SK-N-SH (cell line): ENCODE data around the gene TMEM168. TPM values are rescaled to one million over a fixed set of nuclear protein-coding genes. Genes with fewer than 3 reads are reported as not detected.

ENCODE experiments used
- CTCF ChIA-PET: fragments of 300-600, 350-600 bp; formaldehyde crosslinking; extraction: SDS; loops from one replicate; lab custom pipeline; 2021; lab: Yijun Ruan, JAX
- POLR2A ChIA-PET: fragments of 350-600 bp; sonication (Branson Sonifier 250); formaldehyde crosslinking; extraction: SDS; loops from one replicate; lab custom pipeline; 2020; ENCODE audit warnings: antibody characterized with exemption, inconsistent platforms; lab: Yijun Ruan, JAX
- DNase-seq: peaks from one replicate; pipeline ENCODE4 v3.0.0; 2012
- H2AFZ ChIP-seq: fragments of 200-600 bp; sonication (generic); 2 replicates; pipeline ENCODE4 v1.8.1; 2016; ENCODE audit warnings: antibody characterized with exemption, mild to moderate bottlenecking, low read depth
- H3F3A ChIP-seq: fragments of 200-600 bp; sonication (generic); replicated peaks from 2 replicates; pipeline ENCODE3; 2016; ENCODE audit warnings: antibody characterized with exemption, mild to moderate bottlenecking; ENCODE audit not compliant: insufficient read depth
- H3K27ac ChIP-seq, 2 experiments: fragments of 200-500 bp in 1 of 2; fragments of 200-600 bp in 1 of 2; sonication (Bioruptor generic) in 1 of 2; sonication (generic), shearing (Covaris generic) in 1 of 2; 2 replicates each; pipeline versions ENCODE4 v1.5.1 to v1.6.1; 2014 to 2016; ENCODE audit warnings: low read depth in 2 of 2, inconsistent platforms in 1 of 2, low read length in 1 of 2, mild to moderate bottlenecking in 1 of 2, mixed read lengths in 1 of 2
- H3K27me3 ChIP-seq: fragments of 200-600 bp; sonication (generic), shearing (Covaris generic); 2 replicates; pipeline ENCODE4 v1.6.1; 2016; ENCODE audit warnings: mixed run types; ENCODE audit not compliant: insufficient read depth
- H3K36me3 ChIP-seq, 2 experiments: fragments of 200-500 bp in 1 of 2; fragments of 200-600 bp in 1 of 2; sonication (Bioruptor generic) in 1 of 2; sonication (generic) in 1 of 2; replicated peaks in 1 of 2; 2 replicates each; pipeline versions ENCODE3 to v1.5.1; 2014 to 2016; ENCODE audit warnings: low read length in 1 of 2, mild to moderate bottlenecking in 1 of 2; ENCODE audit not compliant: insufficient read depth in 2 of 2, control insufficient read depth in 1 of 2
- H3K4me1 ChIP-seq, 2 experiments: fragments of 200-500 bp in 1 of 2; fragments of 200-600 bp in 1 of 2; sonication (Bioruptor generic) in 1 of 2; sonication (generic), shearing (Covaris generic) in 1 of 2; 2 replicates each; pipeline versions ENCODE4 v1.5.1 to v1.6.1; 2014 to 2016; ENCODE audit warnings: low read depth in 1 of 2, low read length in 1 of 2, mixed run types in 1 of 2; ENCODE audit not compliant: insufficient read depth in 2 of 2, control insufficient read depth in 1 of 2
- H3K4me2 ChIP-seq: fragments of 200-600 bp; sonication (generic), shearing (Covaris generic); 2 replicates; pipeline ENCODE4 v1.6.1; 2017; ENCODE audit warnings: mixed run types
- H3K4me3 ChIP-seq, 2 experiments: fragments of 200-500 bp in 1 of 2; fragments of 200-600 bp in 1 of 2; sonication (Bioruptor generic) in 1 of 2; sonication (generic), shearing (Covaris generic) in 1 of 2; 2 replicates each; pipeline versions ENCODE4 v1.5.1 to v1.8.1; 2014 to 2016; ENCODE audit warnings: low read depth in 2 of 2, inconsistent platforms in 1 of 2, low read length in 1 of 2, mild to moderate bottlenecking in 1 of 2, mixed read lengths in 1 of 2, moderate library complexity in 1 of 2
- H3K79me2 ChIP-seq: fragments of 200-600 bp; sonication (generic); 2 replicates; pipeline ENCODE4 v1.8.1; 2017; ENCODE audit warnings: mild to moderate bottlenecking; ENCODE audit not compliant: insufficient read depth
- H3K9ac ChIP-seq: fragments of 200-600 bp; sonication (generic); 2 replicates; pipeline ENCODE4 v1.6.1; 2017; ENCODE audit warnings: mixed run types
- H3K9me2 ChIP-seq: fragments of 200-600 bp; sonication (generic); 2 replicates; pipeline ENCODE4 v1.6.1; 2017; ENCODE audit warnings: mixed run types
- H3K9me3 ChIP-seq: fragments of 200-600 bp; sonication (generic); 2 replicates; pipeline ENCODE4 v1.6.1; 2017; ENCODE audit warnings: mixed run types, mild to moderate bottlenecking, moderate library complexity
- H4K20me1 ChIP-seq: fragments of 200-600 bp; sonication (generic); 2 replicates; pipeline ENCODE4 v1.6.1; 2017; ENCODE audit warnings: mild to moderate bottlenecking, mixed run types; ENCODE audit not compliant: insufficient read depth
- CHD2 ChIP-seq: fragments of 150-350 bp; IDR thresholded peaks from 2 replicates; pipeline ENCODE4 v1.6.1; 2018; ENCODE audit warnings: low read length; ENCODE audit not compliant: partially characterized antibody
- EP300 ChIP-seq, 2 experiments: IDR thresholded peaks; 2 replicates each; pipeline versions ENCODE4 v1.4.0 to v1.6.1; 2012; ENCODE audit warnings: borderline replicate concordance in 1 of 2, low read depth in 1 of 2, low read length in 1 of 2
- FOSL2 ChIP-seq: IDR thresholded peaks from 2 replicates; pipeline ENCODE4 v1.4.0; 2012; ENCODE audit warnings: low read depth, mild to moderate bottlenecking, moderate library complexity, borderline replicate concordance
- FOXM1 ChIP-seq: IDR thresholded peaks from 2 replicates; pipeline ENCODE4 v1.4.0; 2012; ENCODE audit warnings: low read depth, mild to moderate bottlenecking
- GABPA ChIP-seq: IDR thresholded peaks from 2 replicates; pipeline ENCODE4 v1.4.0; 2012; ENCODE audit warnings: low read depth, mild to moderate bottlenecking
- GATA2 ChIP-seq: sonication (generic); formaldehyde crosslinking; IDR thresholded peaks from 2 replicates; pipeline ENCODE4 v1.5.0; 2020; ENCODE audit warnings: mild to moderate bottlenecking, missing genetic modification reagents
- MEF2A ChIP-seq: IDR thresholded peaks from 2 replicates; pipeline ENCODE4 v1.4.0; 2012; ENCODE audit warnings: low read depth, borderline replicate concordance
- MXI1 ChIP-seq: IDR thresholded peaks from 2 replicates; pipeline ENCODE4 v1.6.1; 2012; ENCODE audit warnings: mild to moderate bottlenecking, low read depth, low read length, improper control_type of control experiment
- NFIC ChIP-seq: IDR thresholded peaks from 2 replicates; pipeline ENCODE4 v1.4.0; 2012; ENCODE audit warnings: borderline replicate concordance
- POLR2AphosphoS5 ChIP-seq: IDR thresholded peaks from 2 replicates; pipeline ENCODE4 v1.6.1; 2012; ENCODE audit warnings: low read depth, low read length
- RCOR1 ChIP-seq: fragments of 150-350 bp; IDR thresholded peaks from 2 replicates; pipeline ENCODE4 v1.6.1; 2017; ENCODE audit warnings: antibody characterized with exemption, low read length
- REST ChIP-seq: IDR thresholded peaks from 2 replicates; pipeline ENCODE4 v1.6.1; 2012; ENCODE audit warnings: mild to moderate bottlenecking, low read depth, low read length, moderate library complexity
- YY1 ChIP-seq: IDR thresholded peaks from 2 replicates; pipeline ENCODE4 v1.4.0; 2012; ENCODE audit warnings: low read depth, mild to moderate bottlenecking
- WGBS: methylation state at CpG from one replicate; pipeline ENCODE4 v1.1.6; 2017; ENCODE audit warnings: low lambda C conversion rate; 5-methylcytosine and 5-hydroxymethylcytosine counted together
- polyA plus RNA-seq, 3 experiments: library from polyadenylated mRNA; depleted of rRNA; stranded (reverse); fragments of >200 nt; gene quantifications; 2 replicates each; pipeline ENCODE4 v1.2.3, GENCODE V29; 2012
- TF ChIP-seq, protein P1 (sequence below): fragments of 150-350 bp; IDR thresholded peaks from 2 replicates; pipeline ENCODE4 v1.6.1; 2017; ENCODE audit warnings: antibody characterized with exemption, low read length, low read depth, borderline replicate concordance
- TF ChIP-seq, protein P2 (sequence below): fragments of 150-350 bp; IDR thresholded peaks from 2 replicates; pipeline ENCODE4 v1.6.1; 2016; ENCODE audit warnings: mild to moderate bottlenecking, low read depth, low read length
- TF ChIP-seq, protein P3 (sequence below): IDR thresholded peaks from 2 replicates; pipeline ENCODE4 v1.4.0; 2012; ENCODE audit warnings: low read depth

The TMEM168 gene
- polyA plus RNA-seq, 1 of the 3 experiments (the other 2 are of a cell fraction): 32.2 TPM

DNA sequence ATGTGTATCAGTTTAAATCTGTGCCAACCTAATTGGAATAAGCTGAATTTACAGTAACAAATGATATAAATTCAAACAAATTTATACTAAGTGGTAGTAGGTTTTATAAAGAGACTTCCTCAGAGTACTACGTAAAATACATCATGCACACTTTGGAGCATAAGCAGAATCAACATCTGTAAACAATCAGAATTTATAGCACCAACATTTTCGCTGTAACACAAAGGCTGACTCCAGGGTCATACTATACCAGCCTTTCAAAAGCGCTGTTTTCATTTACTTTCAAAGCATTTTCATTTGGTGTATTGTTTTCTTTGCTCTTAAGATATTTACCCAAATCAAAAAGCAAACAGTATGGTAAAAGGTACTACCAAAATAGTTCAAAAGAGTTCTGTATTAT is 29.3 kb upstream of the TMEM168 start:
- no peaks in the 10 kb centered on the region for H3F3A ChIP-seq
- H3K4me2 ChIP-seq: no peak overlapping the region
- no peaks in the 10 kb centered on the region for H3K4me1 ChIP-seq
- CTCF ChIA-PET: no interaction called here
- POLR2A ChIA-PET: no interaction called here
- no peak overlapping the region for H3K9ac ChIP-seq
- no peaks in the 10 kb centered on the region for H3K9me2 ChIP-seq
- H4K20me1 ChIP-seq: no peaks in the 10 kb centered on the region
- no peak overlapping the region for H3K27ac ChIP-seq
- H3K9me3 ChIP-seq: no peaks in the 10 kb centered on the region
- no peaks in the 10 kb centered on the region for H3K79me2 ChIP-seq
- H3K27me3 ChIP-seq: no peaks in the 10 kb centered on the region
- TF ChIP-seq MXI1 (no peak), POLR2AphosphoS5 (no peak)
- TF ChIP-seq, protein P1, sequence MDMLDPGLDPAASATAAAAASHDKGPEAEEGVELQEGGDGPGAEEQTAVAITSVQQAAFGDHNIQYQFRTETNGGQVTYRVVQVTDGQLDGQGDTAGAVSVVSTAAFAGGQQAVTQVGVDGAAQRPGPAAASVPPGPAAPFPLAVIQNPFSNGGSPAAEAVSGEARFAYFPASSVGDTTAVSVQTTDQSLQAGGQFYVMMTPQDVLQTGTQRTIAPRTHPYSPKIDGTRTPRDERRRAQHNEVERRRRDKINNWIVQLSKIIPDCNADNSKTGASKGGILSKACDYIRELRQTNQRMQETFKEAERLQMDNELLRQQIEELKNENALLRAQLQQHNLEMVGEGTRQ: no peak
- WGBS: 94% methylated on average over 3 of the region's 3 CpGs
- DNase-seq: no peak
- no peak overlapping the region for H3K4me3 ChIP-seq
- no peak overlapping the region for H2AFZ ChIP-seq
- H3K36me3 ChIP-seq: peaks cover 26 to 32% of the 10 kb centered on the region in 2 experiments

- Histone ChIP-seq H3F3A (no peaks in the 10 kb centered on the region), H3K36me3 (no peaks in the 10 kb centered on the region), H3K9me3 (no peaks in the 10 kb centered on the region), H3K9me2 (no peaks in the 10 kb centered on the region), H2AFZ (no peak overlapping the region)
- 75% methylated on average over 4 of the region's 4 CpGs for WGBS
- CTCF ChIA-PET: no interaction called here
- TF ChIP-seq FOXM1 (no peak), EP300 (IDR thresholded peaks at IDR 0.05; ENCODE audit: borderline replicate concordance in 1 of 2, low read depth in 1 of 2, low read length in 1 of 2) (no peak), REST (no peak), GATA2 (CRISPR knock-in tag) (no peak), FOSL2 (no peak), MEF2A (no peak), CHD2 (no peak), NFIC (no peak), RCOR1 (no peak), YY1 (no peak), GABPA (no peak)
- TF ChIP-seq, protein P2, sequence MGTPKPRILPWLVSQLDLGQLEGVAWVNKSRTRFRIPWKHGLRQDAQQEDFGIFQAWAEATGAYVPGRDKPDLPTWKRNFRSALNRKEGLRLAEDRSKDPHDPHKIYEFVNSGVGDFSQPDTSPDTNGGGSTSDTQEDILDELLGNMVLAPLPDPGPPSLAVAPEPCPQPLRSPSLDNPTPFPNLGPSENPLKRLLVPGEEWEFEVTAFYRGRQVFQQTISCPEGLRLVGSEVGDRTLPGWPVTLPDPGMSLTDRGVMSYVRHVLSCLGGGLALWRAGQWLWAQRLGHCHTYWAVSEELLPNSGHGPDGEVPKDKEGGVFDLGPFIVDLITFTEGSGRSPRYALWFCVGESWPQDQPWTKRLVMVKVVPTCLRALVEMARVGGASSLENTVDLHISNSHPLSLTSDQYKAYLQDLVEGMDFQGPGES: no peak
- TF ChIP-seq, protein P3, sequence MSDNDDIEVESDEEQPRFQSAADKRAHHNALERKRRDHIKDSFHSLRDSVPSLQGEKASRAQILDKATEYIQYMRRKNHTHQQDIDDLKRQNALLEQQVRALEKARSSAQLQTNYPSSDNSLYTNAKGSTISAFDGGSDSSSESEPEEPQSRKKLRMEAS: no peak
- TF ChIP-seq, all 33 proteins: peak for 0
- no peaks in the 10 kb centered on the region for H4K20me1 ChIP-seq
- H3K9ac ChIP-seq: no peak overlapping the region
- H3K79me2 ChIP-seq: no peaks in the 10 kb centered on the region
- no peaks in the 10 kb centered on the region for H3K4me1 ChIP-seq
- POLR2A ChIA-PET: no interaction called here
- H3K27ac ChIP-seq: no peak overlapping the region
- H3K27me3 ChIP-seq: no peaks in the 10 kb centered on the region
- DNase-seq: no peak
- no peak overlapping the region for H3K4me2 ChIP-seq
- no peak overlapping the region for H3K4me3 ChIP-seq
Measured at GRCh38 chr7:112806156-112806555, 16.0 kb upstream of the TMEM168 start.
